ENCODE measurements around the gene SPAG5. TPM values are rescaled to one million over a fixed set of nuclear protein-coding genes. Genes with fewer than 3 reads are reported as not detected.
A peak's percentile ranks its signal among the peaks of the same experiment; 100 is the strongest.
"Not testable (repeated sequence)": the region's sequence is repeated elsewhere in the genome, so short reads cannot be mapped to it uniquely, and the experiment has no call there.

The SPAG5 gene
- polyA plus RNA-seq, 1 donor, result 35.1 TPM

DNA sequence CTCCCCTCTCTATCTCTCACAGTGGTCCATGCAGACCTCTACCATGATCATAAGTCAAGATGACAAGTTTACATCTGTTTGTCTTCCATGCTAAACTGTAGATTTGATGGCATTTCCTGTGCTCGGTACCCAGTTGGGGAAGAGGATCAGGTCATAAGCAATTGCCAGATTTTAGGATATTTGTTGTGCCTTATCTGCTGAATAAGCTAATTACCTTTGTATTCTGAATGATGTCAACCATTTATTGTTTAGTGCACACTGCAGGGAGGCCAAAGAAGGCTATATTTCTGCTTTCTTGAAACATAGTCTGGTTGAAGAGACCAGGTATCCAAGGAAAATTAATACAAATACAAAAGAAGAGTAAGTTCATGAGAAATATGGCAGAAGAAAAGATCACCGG lies 16.3 kb downstream of the SPAG5 start:
- no peak for DNase-seq
- no peak overlapping the region for H3K27ac ChIP-seq (ENCODE audit: low read length)
- WGBS (ENCODE audit: insufficient coverage, low lambda C conversion rate), result 100% methylated on average over 1 of the region's 2 CpGs
- no peaks in the 10 kb centered on the region for H3K9me3 ChIP-seq (ENCODE audit: control insufficient read depth, low read depth, low read length)
- H3K27me3 ChIP-seq (ENCODE audit: control insufficient read depth, insufficient read depth, low read length), result no peaks in the 10 kb centered on the region
- H3K4me1 ChIP-seq (ENCODE audit: control insufficient read depth, insufficient read depth, low read length), result peaks cover 9% of the 10 kb centered on the region
- H3K4me3 ChIP-seq (ENCODE audit: low read length), result no peak overlapping the region
- H3K36me3 ChIP-seq (ENCODE audit: control insufficient read depth, insufficient read depth, low read length), result peaks cover 69% of the 10 kb centered on the region

DNA sequence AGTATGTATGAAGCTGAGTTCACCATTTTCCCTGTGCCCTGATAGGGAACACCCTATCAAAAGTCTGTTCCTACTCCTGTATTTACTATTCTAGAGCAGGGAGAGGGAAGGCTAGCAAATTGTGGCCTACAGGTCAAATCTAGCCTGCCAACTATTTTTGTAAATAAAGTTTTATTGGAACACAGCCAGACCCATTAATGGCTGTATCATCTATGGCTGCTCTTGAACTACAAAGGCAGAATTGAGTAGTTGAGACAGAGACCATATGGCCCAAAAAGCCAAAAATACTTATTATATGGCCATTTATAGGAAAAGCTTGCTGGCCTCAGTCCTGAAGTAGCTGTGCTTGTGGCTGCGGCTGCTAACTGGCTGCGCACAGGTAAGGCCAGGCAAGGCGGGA lies 17.9 kb downstream of the SPAG5 start:
- H3K36me3 ChIP-seq (ENCODE audit: control insufficient read depth, insufficient read depth, low read length), result peaks cover 66% of the 10 kb centered on the region
- no peak for DNase-seq
- H3K27me3 ChIP-seq (ENCODE audit: control insufficient read depth, insufficient read depth, low read length), result no peaks in the 10 kb centered on the region

DNA sequence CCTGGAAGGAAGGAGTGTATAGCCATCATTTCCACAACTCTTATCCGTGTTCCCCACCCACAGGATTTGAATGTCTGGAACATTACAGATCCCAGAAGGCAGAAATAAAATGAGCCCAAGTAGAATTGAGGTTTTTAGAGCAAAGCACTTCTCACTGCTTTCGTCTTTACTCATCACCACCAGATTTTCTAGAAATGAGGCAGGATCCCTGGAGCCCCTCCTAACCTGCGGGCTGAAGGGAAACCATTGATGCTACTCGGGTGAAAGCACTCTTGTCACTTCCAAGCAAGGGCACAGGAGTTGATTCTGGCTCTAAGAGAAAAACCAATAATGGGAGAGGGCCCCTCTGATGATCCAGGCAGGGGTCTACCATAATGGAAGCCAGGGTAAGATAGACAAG lies 19.3 kb downstream of the SPAG5 start:
- H3K4me1 ChIP-seq (ENCODE audit: control insufficient read depth, insufficient read depth, low read length), result peaks cover 3% of the 10 kb centered on the region
- H3K27me3 ChIP-seq (ENCODE audit: control insufficient read depth, insufficient read depth, low read length), result no peaks in the 10 kb centered on the region
- no CpG with 5 or more reads among the region's 4 CpGs for WGBS (ENCODE audit: insufficient coverage, low lambda C conversion rate)
- no peak overlapping the region for H3K27ac ChIP-seq (ENCODE audit: low read length)
- DNase-seq, result no peak
- H3K36me3 ChIP-seq (ENCODE audit: control insufficient read depth, insufficient read depth, low read length), result peaks cover 54% of the 10 kb centered on the region
- no peaks in the 10 kb centered on the region for H3K9me3 ChIP-seq (ENCODE audit: control insufficient read depth, low read depth, low read length)
- no peak overlapping the region for H3K4me3 ChIP-seq (ENCODE audit: low read length)

More for the DNA sequence above, 17.9 kb downstream of the SPAG5 start:
- no peak overlapping the region for H3K4me3 ChIP-seq (ENCODE audit: low read length)
- no peaks in the 10 kb centered on the region for H3K9me3 ChIP-seq (ENCODE audit: control insufficient read depth, low read depth, low read length)
- no peak overlapping the region for H3K27ac ChIP-seq (ENCODE audit: low read length)
- peaks cover 11% of the 10 kb centered on the region for H3K4me1 ChIP-seq (ENCODE audit: control insufficient read depth, insufficient read depth, low read length)
- no CpG with 5 or more reads among the region's 3 CpGs for WGBS (ENCODE audit: insufficient coverage, low lambda C conversion rate)

DNA sequence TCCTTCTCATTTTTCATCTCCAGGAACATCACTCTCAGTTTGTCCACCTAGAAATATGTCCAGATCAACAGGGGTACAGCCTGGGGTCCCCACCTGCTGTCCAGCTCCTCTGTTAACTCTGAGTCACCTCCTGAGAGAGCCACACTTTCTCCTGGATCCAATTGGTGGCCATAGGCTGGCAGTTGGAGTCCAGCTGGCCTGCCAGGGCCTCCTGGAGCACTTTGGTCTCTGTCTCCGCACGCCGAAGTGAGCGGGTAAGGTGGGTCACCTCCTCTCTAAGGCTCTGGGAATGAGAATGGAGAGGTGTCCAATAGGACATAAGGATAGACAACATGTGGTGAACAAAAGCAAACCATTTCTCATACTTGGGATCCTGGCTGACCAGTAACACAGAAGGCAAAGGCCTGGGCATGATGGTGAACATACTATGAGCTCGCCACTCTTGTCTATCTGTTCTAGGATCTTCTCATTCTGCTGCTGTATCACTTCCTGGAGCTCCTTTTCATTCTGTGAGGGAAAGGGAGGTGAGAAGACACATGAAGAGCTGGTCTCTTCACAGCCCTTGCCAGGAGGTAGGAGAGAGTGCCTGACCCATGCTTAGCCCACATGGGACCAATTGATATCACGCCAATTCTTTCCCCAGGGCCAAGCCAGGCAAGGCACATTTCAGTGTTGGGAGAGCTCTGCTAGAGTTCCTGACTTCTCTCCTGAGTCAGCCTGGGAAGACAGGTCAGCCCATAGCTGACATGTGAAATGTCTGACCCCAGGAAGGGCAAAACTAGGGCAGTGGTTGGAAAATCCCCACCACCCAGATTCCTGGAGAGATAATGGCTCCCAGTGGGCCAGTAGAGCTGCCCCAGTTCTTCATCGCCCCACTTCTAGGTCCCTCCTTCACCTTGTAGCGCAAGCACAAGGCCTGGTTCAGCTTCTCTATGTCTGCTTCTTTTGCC lies 20.3 kb downstream of the SPAG5 start:
- Histone ChIP-seq H3K4me1 (ENCODE audit: control insufficient read depth, insufficient read depth, low read length) (peaks cover 3% of the 10 kb centered on the region), H3K27me3 (ENCODE audit: control insufficient read depth, insufficient read depth, low read length) (no peaks in the 10 kb centered on the region), H3K27ac (ENCODE audit: low read length) (no peak overlapping the region), H3K36me3 (ENCODE audit: control insufficient read depth, insufficient read depth, low read length) (peaks cover 44% of the 10 kb centered on the region), H3K9me3 (ENCODE audit: control insufficient read depth, low read depth, low read length) (no peaks in the 10 kb centered on the region), H3K4me3 (ENCODE audit: low read length) (no peak overlapping the region)
- DNase-seq, result no peak
- WGBS (ENCODE audit: insufficient coverage, low lambda C conversion rate), result no CpG with 5 or more reads among the region's 8 CpGs

- no CpG with 5 or more reads among the region's 3 CpGs for WGBS (ENCODE audit: insufficient coverage, low lambda C conversion rate)
- Histone ChIP-seq H3K9me3 (ENCODE audit: control insufficient read depth, low read depth, low read length) (no peaks in the 10 kb centered on the region), H3K27ac (ENCODE audit: low read length) (no peak overlapping the region), H3K27me3 (ENCODE audit: control insufficient read depth, insufficient read depth, low read length) (no peaks in the 10 kb centered on the region), H3K4me3 (ENCODE audit: low read length) (no peak overlapping the region), H3K36me3 (ENCODE audit: control insufficient read depth, insufficient read depth, low read length) (peaks cover 33% of the 10 kb centered on the region), H3K4me1 (ENCODE audit: control insufficient read depth, insufficient read depth, low read length) (peaks cover 12% of the 10 kb centered on the region)
- DNase-seq, result no peak
Observed at GRCh38 chr17:28577466-28577824, 21.4 kb downstream of the SPAG5 start.

- Histone ChIP-seq H3K9me3 (ENCODE audit: control insufficient read depth, low read depth, low read length) (no peaks in the 10 kb centered on the region), H3K36me3 (ENCODE audit: control insufficient read depth, insufficient read depth, low read length) (peaks cover 28% of the 10 kb centered on the region), H3K27ac (ENCODE audit: low read length) (no peak within 1 kb of the TSS), H3K27me3 (ENCODE audit: control insufficient read depth, insufficient read depth, low read length) (no peaks in the 10 kb centered on the region), H3K4me1 (ENCODE audit: control insufficient read depth, insufficient read depth, low read length) (peaks cover 18% of the 10 kb centered on the region), H3K4me3 (ENCODE audit: low read length) (peak within 1 kb of the TSS; percentile 33)
- DNase-seq, result peak; percentile 94 to 97
- no CpG with 5 or more reads among the region's 26 CpGs for WGBS (ENCODE audit: insufficient coverage, low lambda C conversion rate)
Observed at GRCh38 chr17:28576758-28577465, 21.9 kb downstream of the SPAG5 start, which contains the start of gene ALDOC. ALDOC (minus strand) TSS chr17:28576895; CDS start chr17:28575532, 1,363 bp downstream.

- not testable (repeated sequence) for DNase-seq; H3K4me3 ChIP-seq (ENCODE audit: low read length); H3K27me3 ChIP-seq (ENCODE audit: control insufficient read depth, insufficient read depth, low read length); H3K27ac ChIP-seq (ENCODE audit: low read length); H3K9me3 ChIP-seq (ENCODE audit: control insufficient read depth, low read depth, low read length)
- no CpG with 5 or more reads among the region's 3 CpGs for WGBS (ENCODE audit: insufficient coverage, low lambda C conversion rate)
- peaks cover 28% of the 10 kb centered on the region for H3K36me3 ChIP-seq (ENCODE audit: control insufficient read depth, insufficient read depth, low read length)
- peaks cover 19% of the 10 kb centered on the region for H3K4me1 ChIP-seq (ENCODE audit: control insufficient read depth, insufficient read depth, low read length)
Observed at GRCh38 chr17:28576016-28576415, 22.8 kb downstream of the SPAG5 start.

- Histone ChIP-seq H3K36me3 (ENCODE audit: control insufficient read depth, insufficient read depth, low read length) (peaks cover 25% of the 10 kb centered on the region), H3K27me3 (ENCODE audit: control insufficient read depth, insufficient read depth, low read length) (no peaks in the 10 kb centered on the region), H3K9me3 (ENCODE audit: control insufficient read depth, low read depth, low read length) (no peaks in the 10 kb centered on the region), H3K27ac (ENCODE audit: low read length) (no peak overlapping the region), H3K4me1 (ENCODE audit: control insufficient read depth, insufficient read depth, low read length) (peaks cover 19% of the 10 kb centered on the region), H3K4me3 (ENCODE audit: low read length) (no peak overlapping the region)
- WGBS (ENCODE audit: insufficient coverage, low lambda C conversion rate), result no CpG with 5 or more reads among the region's 14 CpGs
- DNase-seq, result no peak
Observed at GRCh38 chr17:28575126-28575795, 23.6 kb downstream of the SPAG5 start.

GRCh38 chr17:28574526-28574925 lies 24.3 kb downstream of the SPAG5 start:
- no peak for DNase-seq
- no peak overlapping the region for H3K27ac ChIP-seq (ENCODE audit: low read length)
- H3K36me3 ChIP-seq (ENCODE audit: control insufficient read depth, insufficient read depth, low read length), result peaks cover 19% of the 10 kb centered on the region
- no CpG with 5 or more reads among the region's 7 CpGs for WGBS (ENCODE audit: insufficient coverage, low lambda C conversion rate)
- no peak overlapping the region for H3K4me3 ChIP-seq (ENCODE audit: low read length)
- no peaks in the 10 kb centered on the region for H3K9me3 ChIP-seq (ENCODE audit: control insufficient read depth, low read depth, low read length)
- H3K27me3 ChIP-seq (ENCODE audit: control insufficient read depth, insufficient read depth, low read length), result no peaks in the 10 kb centered on the region
- peaks cover 23% of the 10 kb centered on the region for H3K4me1 ChIP-seq (ENCODE audit: control insufficient read depth, insufficient read depth, low read length)

GRCh38 chr17:28573966-28574480 lies 24.8 kb downstream of the SPAG5 start:
- Histone ChIP-seq H3K36me3 (ENCODE audit: control insufficient read depth, insufficient read depth, low read length) (peaks cover 14% of the 10 kb centered on the region), H3K27me3 (ENCODE audit: control insufficient read depth, insufficient read depth, low read length) (no peaks in the 10 kb centered on the region), H3K27ac (ENCODE audit: low read length) (no peak overlapping the region), H3K9me3 (ENCODE audit: control insufficient read depth, low read depth, low read length) (no peaks in the 10 kb centered on the region), H3K4me3 (ENCODE audit: low read length) (no peak overlapping the region), H3K4me1 (ENCODE audit: control insufficient read depth, insufficient read depth, low read length) (peaks cover 23% of the 10 kb centered on the region)
- no peak for DNase-seq
- no CpG with 5 or more reads among the region's 6 CpGs for WGBS (ENCODE audit: insufficient coverage, low lambda C conversion rate)

All from large intestine (tissue), 3 donors.